IMR-90 (cell line): ENCODE measurements around the gene RB1. TPM values are rescaled to one million over a fixed set of nuclear protein-coding genes. Genes with fewer than 3 reads are reported as not detected.

Experiments used
- ATAC-seq: fragments of 200-7000 bp; cut with Tn5 transposase; 2 replicates; pipeline ENCODE4 v1.9.1; 2020; ENCODE audit warnings: low read depth, mild to moderate bottlenecking, moderate library complexity
- BruUV-seq: library from RNA; stranded (reverse); fragments of 400-500 nt; replicated peaks from 2 replicates; lab custom pipeline; 2021; lab: Mats Ljungman, UMichigan
- CTCF ChIA-PET: fragments of 300-600 bp; formaldehyde crosslinking; extraction: SDS; loops from one replicate; lab custom pipeline; 2021; ENCODE audit warnings: antibody characterized with exemption; lab: Yijun Ruan, JAX
- POLR2A ChIA-PET: fragments of 300-600 bp; sonication (Branson Sonifier 250); formaldehyde crosslinking; loops from one replicate; lab custom pipeline; 2022; ENCODE audit warnings: antibody characterized with exemption; ENCODE audit not compliant: unreplicated experiment; lab: Charles Lee
- DNase-seq: peaks from one replicate; pipeline ENCODE4 v3.0.0; 2013
- H2AFZ ChIP-seq: replicated peaks from 2 replicates; pipeline ENCODE3; 2013; ENCODE audit warnings: low read length, mild to moderate bottlenecking; ENCODE audit not compliant: poor library complexity
- H2AK5ac ChIP-seq: 2 replicates; pipeline ENCODE4 v1.6.1; 2013; ENCODE audit warnings: low read depth, low read length, inconsistent platforms
- H2AK9ac ChIP-seq: replicated peaks from 2 replicates; pipeline ENCODE3; 2013; ENCODE audit warnings: mild to moderate bottlenecking, low read depth, low read length, moderate library complexity; ENCODE audit not compliant: poor library complexity
- H2BK120ac ChIP-seq: 2 replicates; pipeline ENCODE4 v1.6.1; 2013; ENCODE audit warnings: low read depth, low read length, inconsistent platforms
- H2BK15ac ChIP-seq: 3 replicates; pipeline ENCODE4 v1.6.1; 2013; ENCODE audit warnings: low read depth, low read length, inconsistent platforms
- H2BK20ac ChIP-seq: 2 replicates; pipeline ENCODE4 v1.6.1; 2013; ENCODE audit warnings: low read depth, mild to moderate bottlenecking, inconsistent platforms, low read length, moderate library complexity
- H2BK5ac ChIP-seq: 2 replicates; pipeline ENCODE4 v1.6.1; 2013; ENCODE audit warnings: mild to moderate bottlenecking, low read depth, low read length, inconsistent platforms; ENCODE audit not compliant: poor library complexity, severe bottlenecking
- H3K14ac ChIP-seq: replicated peaks from 2 replicates; pipeline ENCODE4 v1.6.1; 2013; ENCODE audit warnings: low read depth, low read length, inconsistent platforms
- H3K18ac ChIP-seq: 2 replicates; pipeline ENCODE4 v1.6.1; 2013; ENCODE audit warnings: low read depth, low read length, control low read depth
- H3K23ac ChIP-seq: 2 replicates; pipeline ENCODE4 v1.6.1; 2013; ENCODE audit warnings: low read depth, low read length, inconsistent platforms
- H3K27ac ChIP-seq: 2 replicates; pipeline ENCODE4 v1.5.1; 2013; ENCODE audit warnings: mild to moderate bottlenecking, control low read depth, low read length; ENCODE audit not compliant: insufficient read depth
- H3K27me3 ChIP-seq: 2 replicates; pipeline ENCODE4 v1.6.1; 2013; ENCODE audit warnings: low read length; ENCODE audit not compliant: control insufficient read depth, insufficient read depth
- H3K36me3 ChIP-seq: 2 replicates; pipeline ENCODE4 v1.6.1; 2013; ENCODE audit warnings: low read length, mixed read lengths; ENCODE audit not compliant: control insufficient read depth, insufficient read depth
- H3K4ac ChIP-seq: 2 replicates; pipeline ENCODE4 v1.6.1; 2013; ENCODE audit warnings: low read depth, low read length, inconsistent platforms
- H3K4me1 ChIP-seq: 2 replicates; pipeline ENCODE4 v1.6.1; 2013; ENCODE audit warnings: low read length, mixed read lengths; ENCODE audit not compliant: control insufficient read depth, insufficient read depth
- H3K4me2 ChIP-seq: 2 replicates; pipeline ENCODE4 v1.6.1; 2013; ENCODE audit warnings: low read depth, mild to moderate bottlenecking, control low read depth, low read length, moderate library complexity
- H3K4me3 ChIP-seq: 2 replicates; pipeline ENCODE4 v1.5.1; 2013; ENCODE audit warnings: low read depth, mild to moderate bottlenecking, control low read depth, low read length, moderate library complexity; ENCODE audit not compliant: insufficient read depth
- H3K56ac ChIP-seq: 2 replicates; pipeline ENCODE4 v1.6.1; 2013; ENCODE audit warnings: low read length, inconsistent platforms; ENCODE audit not compliant: insufficient read depth; ENCODE audit errors: extremely low read depth
- H3K79me1 ChIP-seq, 2 experiments: 2 replicates each; pipeline ENCODE4 v1.6.1; 2013; ENCODE audit warnings: low read length in 2 of 2, inconsistent platforms in 1 of 2, low read depth in 1 of 2
- H3K9ac ChIP-seq: 2 replicates; pipeline ENCODE4 v1.6.1; 2013; ENCODE audit warnings: low read depth, low read length, control low read depth
- H3K9me1 ChIP-seq: 2 replicates; pipeline ENCODE4 v1.6.1; 2013; ENCODE audit warnings: low read length, inconsistent platforms; ENCODE audit not compliant: insufficient read depth
- H3K9me3 ChIP-seq: 2 replicates; pipeline ENCODE4 v1.6.1; 2013; ENCODE audit warnings: low read length; ENCODE audit not compliant: control insufficient read depth, insufficient read depth
- H4K20me1 ChIP-seq: 2 replicates; pipeline ENCODE4 v1.6.1; 2013; ENCODE audit warnings: low read length, inconsistent platforms; ENCODE audit not compliant: insufficient read depth
- H4K5ac ChIP-seq: 2 replicates; pipeline ENCODE4 v1.6.1; 2013; ENCODE audit warnings: mild to moderate bottlenecking, low read depth, low read length, control low read depth
- H4K8ac ChIP-seq, 2 experiments: 2 replicates each; pipeline ENCODE4 v1.6.1; 2013; ENCODE audit warnings: low read depth in 2 of 2, low read length in 2 of 2, control low read depth in 1 of 2, inconsistent platforms in 1 of 2
- H4K91ac ChIP-seq: 2 replicates; pipeline ENCODE4 v1.6.1; 2013; ENCODE audit warnings: low read depth, low read length, inconsistent platforms; ENCODE audit not compliant: insufficient read depth
- BHLHE40 ChIP-seq: fragments of 150-350 bp; IDR thresholded peaks from 2 replicates; pipeline ENCODE4 v1.6.1; 2016; ENCODE audit warnings: mild to moderate bottlenecking, low read depth, low read length
- CEBPB ChIP-seq: IDR thresholded peaks from 2 replicates; pipeline ENCODE4 v1.6.1; 2012; ENCODE audit warnings: low read depth, low read length, improper control_type of control experiment
- CHD1 ChIP-seq: IDR thresholded peaks from 2 replicates; pipeline ENCODE4 v1.6.1; 2012; ENCODE audit warnings: low read depth, low read length, improper control_type of control experiment
- MAZ ChIP-seq: IDR thresholded peaks from 2 replicates; pipeline ENCODE4 v1.6.1; 2012; ENCODE audit warnings: low read depth, mild to moderate bottlenecking, low read length, improper control_type of control experiment, moderate library complexity, borderline replicate concordance
- RAD21 ChIP-seq: IDR thresholded peaks from 2 replicates; pipeline ENCODE4 v1.6.1; 2012; ENCODE audit warnings: low read length, improper control_type of control experiment
- RFX5 ChIP-seq: IDR thresholded peaks from 2 replicates; pipeline ENCODE4 v1.8.0; 2012; ENCODE audit warnings: low read depth, mild to moderate bottlenecking, low read length, moderate library complexity
- WGBS, 2 experiments: methylation state at CpG; one replicate each; pipeline versions ENCODE4 v1.1.5 to v1.1.7; 2013; ENCODE audit warnings: missing lambda C conversion rate in 2 of 2; ENCODE audit not compliant: insufficient read length in 1 of 2; ENCODE audit errors: extremely low coverage in 2 of 2; 5-methylcytosine and 5-hydroxymethylcytosine counted together
- dilution Hi-C: fragments of 300-500 bp; cut with HindIII; formaldehyde crosslinking; loops from one replicate; pipeline ENCODE4 v1.14.3; 2018; ENCODE audit warnings: low sequenced_read_pairs; ENCODE audit not compliant: unreplicated experiment
- in situ Hi-C: fragments of 300-500 bp; cut with MboI; formaldehyde crosslinking; loops from 3 replicates; pipeline ENCODE4 v1.14.3; 2019; ENCODE audit warnings: low sequenced_read_pairs, inconsistent platforms, mixed read lengths
- intact Hi-C: fragments of 100-400 bp; cut with micrococcal nuclease; formaldehyde crosslinking; loops from 2 replicates; pipeline ENCODE4 v1.10.0; 2022
- polyA plus RNA-seq, 3 experiments: library from polyadenylated mRNA; depleted of rRNA; stranded (reverse); fragments of >200 nt; gene quantifications; 2 replicates each; pipeline ENCODE4 v1.2.3, GENCODE V29; 2012; ENCODE audit warnings: low replicate concordance in 1 of 3
- total RNA-seq: library from RNA; depleted of rRNA; stranded (reverse); fragments of >200 nt; gene quantifications from 2 replicates; pipeline ENCODE4 v1.2.3, GENCODE V29; 2012
- TF ChIP-seq, protein P1 (sequence below): fragments of 150-350 bp; IDR thresholded peaks from 2 replicates; pipeline ENCODE4 v1.6.1; 2017; ENCODE audit warnings: mild to moderate bottlenecking, antibody characterized with exemption, low read length, low read depth
- TF ChIP-seq, protein P2 (sequence below): fragments of 150-350 bp; IDR thresholded peaks from 2 replicates; pipeline ENCODE4 v1.6.1; 2016; ENCODE audit warnings: low read depth, mild to moderate bottlenecking, low read length, moderate library complexity, borderline replicate concordance

RB1 gene
- total and polyA plus RNA-seq, 2 of the 4 experiments (the other 2 are of a cell fraction): 11.4 to 15.4 TPM

GRCh38 chr13:48253849-48254248 is 49.7 kb upstream of the RB1 start:
- no peak overlapping the region for H4K91ac ChIP-seq
- H3K36me3 ChIP-seq: peaks cover 18% of the 10 kb centered on the region
- no peak overlapping the region for H3K18ac ChIP-seq
- peaks cover 3% of the 10 kb centered on the region; the same call in 1 of the 2 replicates for H3K9me1 ChIP-seq
- CTCF ChIA-PET: interaction anchor here (0.7 kb wide), 1 partner anchor 16 kb away, joined by 3 read pairs; no protein-coding TSS in a partner anchor
- TF ChIP-seq MAZ (no peak), RAD21 (no peak), CHD1 (no peak), CEBPB (no peak), RFX5 (no peak), BHLHE40 (no peak)
- TF ChIP-seq, protein P1, sequence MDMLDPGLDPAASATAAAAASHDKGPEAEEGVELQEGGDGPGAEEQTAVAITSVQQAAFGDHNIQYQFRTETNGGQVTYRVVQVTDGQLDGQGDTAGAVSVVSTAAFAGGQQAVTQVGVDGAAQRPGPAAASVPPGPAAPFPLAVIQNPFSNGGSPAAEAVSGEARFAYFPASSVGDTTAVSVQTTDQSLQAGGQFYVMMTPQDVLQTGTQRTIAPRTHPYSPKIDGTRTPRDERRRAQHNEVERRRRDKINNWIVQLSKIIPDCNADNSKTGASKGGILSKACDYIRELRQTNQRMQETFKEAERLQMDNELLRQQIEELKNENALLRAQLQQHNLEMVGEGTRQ: no peak
- TF ChIP-seq, protein P2, sequence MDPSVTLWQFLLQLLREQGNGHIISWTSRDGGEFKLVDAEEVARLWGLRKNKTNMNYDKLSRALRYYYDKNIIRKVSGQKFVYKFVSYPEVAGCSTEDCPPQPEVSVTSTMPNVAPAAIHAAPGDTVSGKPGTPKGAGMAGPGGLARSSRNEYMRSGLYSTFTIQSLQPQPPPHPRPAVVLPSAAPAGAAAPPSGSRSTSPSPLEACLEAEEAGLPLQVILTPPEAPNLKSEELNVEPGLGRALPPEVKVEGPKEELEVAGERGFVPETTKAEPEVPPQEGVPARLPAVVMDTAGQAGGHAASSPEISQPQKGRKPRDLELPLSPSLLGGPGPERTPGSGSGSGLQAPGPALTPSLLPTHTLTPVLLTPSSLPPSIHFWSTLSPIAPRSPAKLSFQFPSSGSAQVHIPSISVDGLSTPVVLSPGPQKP: no peak
- no peak overlapping the region for H4K5ac ChIP-seq
- peaks cover 4% of the 10 kb centered on the region; the same call in 1 of the 2 replicates for H3K4me1 ChIP-seq
- no peak overlapping the region for H2AFZ ChIP-seq
- H3K56ac ChIP-seq: no peak overlapping the region
- no peak overlapping the region for H2BK15ac ChIP-seq
- in situ Hi-C loops: no loop called here
- no peak overlapping the region for H3K23ac ChIP-seq
- DNase-seq (no peak), ATAC-seq (0 out of 2 replicates have a peak, but pooled peaks have one; percentile 59)
- dilution Hi-C loops: no loop called here
- POLR2A ChIA-PET: no interaction called here
- H2BK20ac ChIP-seq: no peak overlapping the region
- no peak overlapping the region for H2AK9ac ChIP-seq
- no peak overlapping the region for H3K4me2 ChIP-seq
- no peak overlapping the region for H2BK5ac ChIP-seq
- H2BK120ac ChIP-seq: no peak overlapping the region
- H3K27me3 ChIP-seq: no peaks in the 10 kb centered on the region
- intact Hi-C loops: no loop called here
- peaks cover 5% of the 10 kb centered on the region for H4K20me1 ChIP-seq
- no TSS peak for BruUV-seq
- no peak overlapping the region for H2AK5ac ChIP-seq
- no peak overlapping the region for H3K14ac ChIP-seq
- H3K4ac ChIP-seq: no peak overlapping the region
- no peak overlapping the region for H3K27ac ChIP-seq
- H3K9ac ChIP-seq: no peak overlapping the region
- no peak overlapping the region for H4K8ac ChIP-seq
- no peak overlapping the region for H3K4me3 ChIP-seq
- peaks cover 21 to 24% of the 10 kb centered on the region in 2 experiments for H3K79me1 ChIP-seq
- no CpG with 5 or more reads among the region's 2 CpGs for WGBS, 2 experiments
- H3K9me3 ChIP-seq: no peaks in the 10 kb centered on the region
